ENCODE data around the gene GORASP1. TPM values are rescaled to one million over a fixed set of nuclear protein-coding genes. Genes with fewer than 3 reads are reported as not detected.
A peak's percentile ranks its signal among the peaks of the same experiment; 100 is the strongest.

Gene GORASP1
- total and polyA plus RNA-seq, 5 donors from 2014 or later, result 18.5 to 34.0 (median 22.3) TPM

- H3K9me3 ChIP-seq (ENCODE audit: control insufficient read depth in 2 of 2, low read length in 2 of 2), result no peaks in the 10 kb centered on the region
- no peaks in the 10 kb centered on the region for H3K27me3 ChIP-seq (ENCODE audit: control insufficient read depth, insufficient read depth, low read length)
- Mint-ChIP-seq H3K27me3 (peaks cover 7% of the 10 kb centered on the region), H3K4me3 (peak overlapping the region in 1 of 4 donors; percentile 38), H3K27ac (peak overlapping the region in 1 of 3 donors; percentile 71), H3K4me1 (peaks cover 0 to 20% (median 13%) of the 10 kb centered on the region in 4 donors), H3K36me3 (peaks cover 20% of the 10 kb centered on the region), H3K9me3 (no peaks in the 10 kb centered on the region)
- H3K4me3 ChIP-seq (ENCODE audit: low read depth, low read length), result no peak overlapping the region
- H3K27ac ChIP-seq (ENCODE audit: insufficient read depth, low read length, poor library complexity, severe bottlenecking), result no peak overlapping the region
- DNase-seq, result no peak
- H3K36me3 ChIP-seq (ENCODE audit: control insufficient read depth, insufficient read depth, low read length), result peaks cover 34% of the 10 kb centered on the region
- ATAC-seq (ENCODE audit: low read depth in 2 of 2), result no peak
- H3K4me1 ChIP-seq (ENCODE audit: control insufficient read depth, insufficient read depth, low read length, poor library complexity, severe bottlenecking), result peaks cover 5% of the 10 kb centered on the region
Measured at GRCh38 chr3:39139442-39139841, 32.0 kb upstream of the GORASP1 start.

GRCh38 chr3:39138804-39139415, 31.5 kb upstream of the GORASP1 start:
- no peak overlapping the region for H3K27ac Mint-ChIP-seq
- Histone ChIP-seq H3K27me3 (ENCODE audit: control insufficient read depth, insufficient read depth, low read length) (no peaks in the 10 kb centered on the region), H3K27ac (ENCODE audit: insufficient read depth, low read length, poor library complexity, severe bottlenecking) (no peak overlapping the region), H3K4me3 (ENCODE audit: low read depth, low read length) (no peak overlapping the region), H3K36me3 (ENCODE audit: control insufficient read depth, insufficient read depth, low read length) (peaks cover 29% of the 10 kb centered on the region), H3K9me3 (ENCODE audit: control insufficient read depth in 2 of 2, low read length in 2 of 2) (no peaks in the 10 kb centered on the region), H3K4me1 (ENCODE audit: control insufficient read depth, insufficient read depth, low read length, poor library complexity, severe bottlenecking) (peaks cover 5% of the 10 kb centered on the region)
- DNase-seq (no peak), ATAC-seq (ENCODE audit: low read depth in 2 of 2) (no peak)
- peaks cover 15% of the 10 kb centered on the region for H3K36me3 Mint-ChIP-seq
- H3K27me3 Mint-ChIP-seq, result peaks cover 7% of the 10 kb centered on the region
- H3K4me1 Mint-ChIP-seq, result peaks cover 0 to 19% (median 12%) of the 10 kb centered on the region in 4 donors
- H3K9me3 Mint-ChIP-seq, result no peaks in the 10 kb centered on the region
- H3K4me3 Mint-ChIP-seq, result peak overlapping the region in 1 of 4 donors; percentile 58

- peaks cover 7% of the 10 kb centered on the region for H3K27me3 Mint-ChIP-seq
- no peaks in the 10 kb centered on the region for H3K27me3 ChIP-seq (ENCODE audit: control insufficient read depth, insufficient read depth, low read length)
- peaks cover 9% of the 10 kb centered on the region for H3K36me3 Mint-ChIP-seq
- DNase-seq, result no peak
- no peak for ATAC-seq (ENCODE audit: low read depth in 2 of 2)
- H3K4me3 ChIP-seq (ENCODE audit: low read depth, low read length), result no peak overlapping the region
- peak overlapping the region in 1 of 3 donors; percentile 21 for H3K27ac Mint-ChIP-seq
- peaks cover 22% of the 10 kb centered on the region for H3K36me3 ChIP-seq (ENCODE audit: control insufficient read depth, insufficient read depth, low read length)
- peaks cover 5% of the 10 kb centered on the region for H3K4me1 ChIP-seq (ENCODE audit: control insufficient read depth, insufficient read depth, low read length, poor library complexity, severe bottlenecking)
- H3K4me3 Mint-ChIP-seq, result peak overlapping the region in 2 of 4 donors; percentile 23 to 58
- H3K9me3 ChIP-seq (ENCODE audit: control insufficient read depth in 2 of 2, low read length in 2 of 2), result no peaks in the 10 kb centered on the region
- H3K4me1 Mint-ChIP-seq, result peaks cover 0 to 15% (median 12%) of the 10 kb centered on the region in 4 donors
- no peaks in the 10 kb centered on the region for H3K9me3 Mint-ChIP-seq
- H3K27ac ChIP-seq (ENCODE audit: insufficient read depth, low read length, poor library complexity, severe bottlenecking), result no peak overlapping the region
Measured at GRCh38 chr3:39137991-39138803, 30.8 kb upstream of the GORASP1 start.

GRCh38 chr3:39137435-39137936, 30.1 kb upstream of the GORASP1 start:
- peak overlapping the region in 1 of 4 donors; percentile 23 for H3K4me3 Mint-ChIP-seq
- DNase-seq (no peak), ATAC-seq (ENCODE audit: low read depth in 2 of 2) (no peak)
- peaks cover 6% of the 10 kb centered on the region for H3K36me3 Mint-ChIP-seq
- no peak overlapping the region for H3K4me3 ChIP-seq (ENCODE audit: low read depth, low read length)
- H3K27ac ChIP-seq (ENCODE audit: insufficient read depth, low read length, poor library complexity, severe bottlenecking), result no peak overlapping the region
- H3K27me3 ChIP-seq (ENCODE audit: control insufficient read depth, insufficient read depth, low read length), result no peaks in the 10 kb centered on the region
- H3K36me3 ChIP-seq (ENCODE audit: control insufficient read depth, insufficient read depth, low read length), result peaks cover 15% of the 10 kb centered on the region
- H3K9me3 Mint-ChIP-seq, result no peaks in the 10 kb centered on the region
- H3K27me3 Mint-ChIP-seq, result peaks cover 7% of the 10 kb centered on the region
- H3K4me1 ChIP-seq (ENCODE audit: control insufficient read depth, insufficient read depth, low read length, poor library complexity, severe bottlenecking), result no peaks in the 10 kb centered on the region
- H3K9me3 ChIP-seq (ENCODE audit: control insufficient read depth in 2 of 2, low read length in 2 of 2), result no peaks in the 10 kb centered on the region
- peaks cover 0 to 14% (median 8%) of the 10 kb centered on the region in 4 donors for H3K4me1 Mint-ChIP-seq
- peak overlapping the region in 1 of 3 donors; percentile 21 for H3K27ac Mint-ChIP-seq

- Histone ChIP-seq H3K9me3 (ENCODE audit: control insufficient read depth in 2 of 2, low read length in 2 of 2) (no peaks in the 10 kb centered on the region), H3K27me3 (ENCODE audit: control insufficient read depth, insufficient read depth, low read length) (no peaks in the 10 kb centered on the region), H3K27ac (ENCODE audit: insufficient read depth, low read length, poor library complexity, severe bottlenecking) (no peak overlapping the region), H3K4me3 (ENCODE audit: low read depth, low read length) (no peak overlapping the region), H3K36me3 (ENCODE audit: control insufficient read depth, insufficient read depth, low read length) (peaks cover 8% of the 10 kb centered on the region), H3K4me1 (ENCODE audit: control insufficient read depth, insufficient read depth, low read length, poor library complexity, severe bottlenecking) (no peaks in the 10 kb centered on the region)
- Mint-ChIP-seq H3K27ac (no peak overlapping the region), H3K36me3 (peaks cover 5% of the 10 kb centered on the region), H3K9me3 (no peaks in the 10 kb centered on the region), H3K4me1 (peaks cover 0 to 10% (median 7%) of the 10 kb centered on the region in 4 donors), H3K27me3 (peaks cover 4% of the 10 kb centered on the region), H3K4me3 (peak overlapping the region in 1 of 4 donors; percentile 52)
- no peak for ATAC-seq (ENCODE audit: low read depth in 2 of 2)
- no peak for DNase-seq
Measured at GRCh38 chr3:39136533-39137434, 29.4 kb upstream of the GORASP1 start.

- no peak for ATAC-seq (ENCODE audit: low read depth in 2 of 2)
- Histone ChIP-seq H3K4me3 (ENCODE audit: low read depth, low read length) (no peak overlapping the region), H3K9me3 (ENCODE audit: control insufficient read depth in 2 of 2, low read length in 2 of 2) (no peaks in the 10 kb centered on the region), H3K4me1 (ENCODE audit: control insufficient read depth, insufficient read depth, low read length, poor library complexity, severe bottlenecking) (no peaks in the 10 kb centered on the region), H3K27me3 (ENCODE audit: control insufficient read depth, insufficient read depth, low read length) (no peaks in the 10 kb centered on the region), H3K36me3 (ENCODE audit: control insufficient read depth, insufficient read depth, low read length) (peaks cover 3% of the 10 kb centered on the region), H3K27ac (ENCODE audit: insufficient read depth, low read length, poor library complexity, severe bottlenecking) (no peak overlapping the region)
- peaks cover 0 to 3% (median 0%) of the 10 kb centered on the region in 4 donors for H3K4me1 Mint-ChIP-seq
- H3K36me3 Mint-ChIP-seq, result peaks cover 5% of the 10 kb centered on the region
- peak overlapping the region in 1 of 3 donors; percentile 44 for H3K27ac Mint-ChIP-seq
- no peaks in the 10 kb centered on the region for H3K27me3 Mint-ChIP-seq
- no peaks in the 10 kb centered on the region for H3K9me3 Mint-ChIP-seq
- DNase-seq, result no peak
- H3K4me3 Mint-ChIP-seq, result no peak overlapping the region
Measured at GRCh38 chr3:39135170-39135805, 27.9 kb upstream of the GORASP1 start.

- H3K4me1 ChIP-seq (ENCODE audit: control insufficient read depth, insufficient read depth, low read length, poor library complexity, severe bottlenecking), result no peaks in the 10 kb centered on the region
- Mint-ChIP-seq H3K4me3 (no peak overlapping the region), H3K36me3 (peaks cover 9% of the 10 kb centered on the region), H3K27me3 (no peaks in the 10 kb centered on the region), H3K9me3 (no peaks in the 10 kb centered on the region), H3K4me1 (peaks cover 0 to 7% (median 0%) of the 10 kb centered on the region in 4 donors), H3K27ac (no peak overlapping the region)
- no peaks in the 10 kb centered on the region for H3K27me3 ChIP-seq (ENCODE audit: control insufficient read depth, insufficient read depth, low read length)
- no peak for ATAC-seq (ENCODE audit: low read depth in 2 of 2)
- no peak for DNase-seq
- H3K9me3 ChIP-seq (ENCODE audit: control insufficient read depth in 2 of 2, low read length in 2 of 2), result no peaks in the 10 kb centered on the region
- no peaks in the 10 kb centered on the region for H3K36me3 ChIP-seq (ENCODE audit: control insufficient read depth, insufficient read depth, low read length)
- H3K27ac ChIP-seq (ENCODE audit: insufficient read depth, low read length, poor library complexity, severe bottlenecking), result no peak overlapping the region
- no peak overlapping the region for H3K4me3 ChIP-seq (ENCODE audit: low read depth, low read length)
Measured at GRCh38 chr3:39134305-39134704, 26.9 kb upstream of the GORASP1 start.
